Thoracic aorta (tissue), 2 donors: Measurements from ENCODE around the gene LIG1. TPM values are rescaled to one million over a fixed set of nuclear protein-coding genes. Genes with fewer than 3 reads are reported as not detected.

Experiments used
- ATAC-seq: fragments of 150-250 bp; one replicate; pipeline ENCODE4 v1.8.0; 2017; ENCODE audit warnings: low read depth; ENCODE audit not compliant: insufficient number of reproducible peaks, low FRiP score
- DNase-seq: peaks from one replicate; pipeline ENCODE4 v3.0.0-alpha.2; 2020; ENCODE audit warnings: low spot score
- H3K27ac ChIP-seq, 2 donors: fragments of 200-600 bp; sonication (generic); 1 replicate in 1 of 2; 2 replicates in 1 of 2; pipeline ENCODE4 v1.5.1; 2016; ENCODE audit warnings: mild to moderate bottlenecking in 2 of 2, moderate library complexity in 2 of 2
- H3K27me3 ChIP-seq: fragments of 200-600 bp; sonication (generic); replicated peaks from 2 replicates; pipeline ENCODE4 v1.6.0; 2016; ENCODE audit warnings: mild to moderate bottlenecking; ENCODE audit not compliant: insufficient read depth
- H3K36me3 ChIP-seq: fragments of 200-600 bp; sonication (generic); one replicate; pipeline ENCODE4 v1.5.1; 2016
- H3K4me1 ChIP-seq, 2 donors: fragments of 200-600 bp; sonication (generic); 1 replicate in 1 of 2; 2 replicates in 1 of 2; pipeline versions ENCODE4 v1.5.1 to v1.6.0; 2016; ENCODE audit warnings: low read depth in 2 of 2, mild to moderate bottlenecking in 1 of 2; ENCODE audit not compliant: control insufficient read depth in 1 of 2
- H3K4me3 ChIP-seq: fragments of 200-600 bp; sonication (generic); 2 replicates; pipeline ENCODE4 v1.5.1; 2016; ENCODE audit warnings: mild to moderate bottlenecking
- H3K9me3 ChIP-seq: fragments of 200-600 bp; sonication (generic); 2 replicates; pipeline ENCODE4 v1.5.1; 2016
- total RNA-seq, 2 donors: library from RNA; depleted of rRNA; stranded (reverse); fragments of >200 nt; gene quantifications; one replicate each; pipeline versions ENCODE4 v1.1.0 to v1.2.3, GENCODE V29; 2016
- TF ChIP-seq, protein P1 (sequence below): fragments of 200-600 bp; sonication (generic); IDR thresholded peaks from one replicate; pipeline ENCODE4 v1.5.1; 2019; ENCODE audit warnings: antibody characterized with exemption

The LIG1 gene
- total RNA-seq, 2 donors from 2014 or later: 5.4 to 23.2 TPM

DNA sequence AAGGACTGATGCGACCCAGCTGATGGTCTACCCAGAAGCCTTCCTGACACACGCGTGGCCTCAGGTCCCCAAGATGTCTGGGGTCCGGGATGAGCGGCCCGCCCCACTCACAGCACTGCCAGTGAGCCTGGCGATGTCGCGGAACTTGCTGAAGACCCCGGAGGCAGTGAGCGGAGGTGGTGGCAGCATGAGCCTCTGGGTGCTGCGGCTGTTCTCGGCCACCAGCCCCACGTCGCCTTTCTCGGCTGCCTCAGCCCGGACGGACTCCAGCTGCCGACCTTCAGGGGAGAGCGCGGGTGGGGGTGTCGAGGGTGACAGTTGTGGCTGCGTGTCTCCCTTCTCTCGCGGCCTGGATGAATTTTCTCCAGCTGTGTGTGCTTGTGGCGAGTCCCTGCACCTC is 32.7 kb downstream of the LIG1 start:
- TF ChIP-seq, protein P1, sequence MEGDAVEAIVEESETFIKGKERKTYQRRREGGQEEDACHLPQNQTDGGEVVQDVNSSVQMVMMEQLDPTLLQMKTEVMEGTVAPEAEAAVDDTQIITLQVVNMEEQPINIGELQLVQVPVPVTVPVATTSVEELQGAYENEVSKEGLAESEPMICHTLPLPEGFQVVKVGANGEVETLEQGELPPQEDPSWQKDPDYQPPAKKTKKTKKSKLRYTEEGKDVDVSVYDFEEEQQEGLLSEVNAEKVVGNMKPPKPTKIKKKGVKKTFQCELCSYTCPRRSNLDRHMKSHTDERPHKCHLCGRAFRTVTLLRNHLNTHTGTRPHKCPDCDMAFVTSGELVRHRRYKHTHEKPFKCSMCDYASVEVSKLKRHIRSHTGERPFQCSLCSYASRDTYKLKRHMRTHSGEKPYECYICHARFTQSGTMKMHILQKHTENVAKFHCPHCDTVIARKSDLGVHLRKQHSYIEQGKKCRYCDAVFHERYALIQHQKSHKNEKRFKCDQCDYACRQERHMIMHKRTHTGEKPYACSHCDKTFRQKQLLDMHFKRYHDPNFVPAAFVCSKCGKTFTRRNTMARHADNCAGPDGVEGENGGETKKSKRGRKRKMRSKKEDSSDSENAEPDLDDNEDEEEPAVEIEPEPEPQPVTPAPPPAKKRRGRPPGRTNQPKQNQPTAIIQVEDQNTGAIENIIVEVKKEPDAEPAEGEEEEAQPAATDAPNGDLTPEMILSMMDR: no peak
- Histone ChIP-seq H3K27me3 (no peaks in the 10 kb centered on the region), H3K36me3 (no peaks in the 10 kb centered on the region), H3K4me1 (no peaks in the 10 kb centered on the region), H3K4me3 (no peak overlapping the region), H3K27ac (no peak overlapping the region), H3K9me3 (no peaks in the 10 kb centered on the region)
- DNase-seq (no peak), ATAC-seq (no peak)

GRCh38 chr19:48136547-48136946 is 33.6 kb downstream of the LIG1 start:
- TF ChIP-seq, protein P1: no peak
- no peaks in the 10 kb centered on the region for H3K36me3 ChIP-seq
- H3K4me3 ChIP-seq: no peak overlapping the region
- H3K27ac ChIP-seq: no peak overlapping the region
- H3K9me3 ChIP-seq: no peaks in the 10 kb centered on the region
- H3K27me3 ChIP-seq: no peaks in the 10 kb centered on the region
- no peaks in the 10 kb centered on the region for H3K4me1 ChIP-seq
- DNase-seq: no peak
- ATAC-seq: no peak

DNA sequence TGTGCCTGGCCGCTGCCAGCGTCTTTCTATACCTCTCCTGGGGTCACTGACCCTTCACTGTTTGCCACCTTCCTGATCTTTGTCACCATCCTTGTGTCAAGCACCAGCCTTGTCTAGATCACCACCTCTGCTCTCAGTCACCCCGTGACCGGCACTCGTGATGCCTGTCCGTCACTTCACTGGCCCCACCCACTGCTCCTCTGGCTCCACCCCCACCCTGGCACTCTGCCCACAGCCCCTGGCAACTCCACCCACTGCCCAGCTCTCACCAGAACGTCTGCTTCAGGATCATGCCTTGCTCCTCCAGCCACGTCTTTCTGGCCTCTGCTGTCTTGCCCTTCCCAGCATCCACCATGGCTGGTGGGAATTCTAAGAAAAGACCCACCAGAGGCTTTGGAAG is 34.7 kb downstream of the LIG1 start:
- no peaks in the 10 kb centered on the region for H3K4me1 ChIP-seq
- no peaks in the 10 kb centered on the region for H3K9me3 ChIP-seq
- no peak overlapping the region for H3K27ac ChIP-seq
- no peak for DNase-seq
- H3K36me3 ChIP-seq: no peaks in the 10 kb centered on the region
- no peak for ATAC-seq
- TF ChIP-seq, protein P1: no peak
- no peaks in the 10 kb centered on the region for H3K27me3 ChIP-seq
- H3K4me3 ChIP-seq: no peak overlapping the region

GRCh38 chr19:48133094-48133493 is 37.0 kb downstream of the LIG1 start:
- H3K36me3 ChIP-seq: no peaks in the 10 kb centered on the region
- TF ChIP-seq, protein P1: no peak
- no peak overlapping the region for H3K27ac ChIP-seq
- H3K27me3 ChIP-seq: no peaks in the 10 kb centered on the region
- DNase-seq (no peak), ATAC-seq (no peak)
- H3K9me3 ChIP-seq: no peaks in the 10 kb centered on the region
- no peak overlapping the region for H3K4me3 ChIP-seq
- H3K4me1 ChIP-seq: no peaks in the 10 kb centered on the region

- Histone ChIP-seq H3K27ac (no peak overlapping the region), H3K4me3 (no peak overlapping the region), H3K36me3 (peaks cover 4% of the 10 kb centered on the region), H3K4me1 (no peaks in the 10 kb centered on the region), H3K9me3 (no peaks in the 10 kb centered on the region), H3K27me3 (no peaks in the 10 kb centered on the region)
- DNase-seq (no peak), ATAC-seq (no peak)
- TF ChIP-seq, protein P1: no peak
Observed at GRCh38 chr19:48127561-48127960, 42.6 kb downstream of the LIG1 start.
